Measurements from ENCODE around the gene MYO5A.

DNA sequence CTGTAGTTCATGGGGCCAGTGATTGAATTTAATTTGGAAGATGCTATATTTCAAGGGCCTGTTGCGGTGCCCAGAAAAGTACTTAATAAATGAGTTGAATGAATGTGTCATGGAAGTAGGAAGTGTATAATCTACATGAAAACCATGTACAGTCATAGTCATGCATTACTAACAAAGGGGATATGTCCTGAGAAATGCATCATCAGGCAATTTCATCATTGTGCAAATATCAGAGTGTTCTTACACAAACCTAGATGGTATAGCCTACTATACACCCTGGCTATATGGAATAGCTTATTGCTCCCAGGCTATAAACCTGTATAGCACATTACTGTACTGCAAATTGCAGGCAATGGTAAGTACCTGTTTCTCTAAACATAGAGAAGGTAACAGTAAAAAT lies 222.4 kb downstream of the MYO5A start:
- TF ChIP-seq, protein P1, sequence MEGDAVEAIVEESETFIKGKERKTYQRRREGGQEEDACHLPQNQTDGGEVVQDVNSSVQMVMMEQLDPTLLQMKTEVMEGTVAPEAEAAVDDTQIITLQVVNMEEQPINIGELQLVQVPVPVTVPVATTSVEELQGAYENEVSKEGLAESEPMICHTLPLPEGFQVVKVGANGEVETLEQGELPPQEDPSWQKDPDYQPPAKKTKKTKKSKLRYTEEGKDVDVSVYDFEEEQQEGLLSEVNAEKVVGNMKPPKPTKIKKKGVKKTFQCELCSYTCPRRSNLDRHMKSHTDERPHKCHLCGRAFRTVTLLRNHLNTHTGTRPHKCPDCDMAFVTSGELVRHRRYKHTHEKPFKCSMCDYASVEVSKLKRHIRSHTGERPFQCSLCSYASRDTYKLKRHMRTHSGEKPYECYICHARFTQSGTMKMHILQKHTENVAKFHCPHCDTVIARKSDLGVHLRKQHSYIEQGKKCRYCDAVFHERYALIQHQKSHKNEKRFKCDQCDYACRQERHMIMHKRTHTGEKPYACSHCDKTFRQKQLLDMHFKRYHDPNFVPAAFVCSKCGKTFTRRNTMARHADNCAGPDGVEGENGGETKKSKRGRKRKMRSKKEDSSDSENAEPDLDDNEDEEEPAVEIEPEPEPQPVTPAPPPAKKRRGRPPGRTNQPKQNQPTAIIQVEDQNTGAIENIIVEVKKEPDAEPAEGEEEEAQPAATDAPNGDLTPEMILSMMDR (IDR thresholded peaks at IDR 0.05), result no peak
- no peak for TF ChIP-seq POLR2A (IDR thresholded peaks at IDR 0.05)
